Mesodermal cell (in vitro differentiated cells): ENCODE data around the gene HOXD3.
A peak's percentile ranks its signal among the peaks of the same experiment; 100 is the strongest.

ENCODE experiments used
- H3K27ac ChIP-seq: 2 replicates; pipeline ENCODE4 v1.7.0; 2013; ENCODE audit warnings: mild to moderate bottlenecking, low read depth, low read length, moderate library complexity; ENCODE audit not compliant: severe bottlenecking
- H3K36me3 ChIP-seq: 2 replicates; pipeline ENCODE4 v1.7.1; 2013; ENCODE audit warnings: mild to moderate bottlenecking, low read length, moderate library complexity; ENCODE audit not compliant: control insufficient read depth, insufficient read depth
- H3K4me1 ChIP-seq: one replicate; pipeline ENCODE4 v1.7.1; 2013; ENCODE audit warnings: mild to moderate bottlenecking, low read length; ENCODE audit not compliant: insufficient read depth, control insufficient read depth, poor library complexity, severe bottlenecking
- H3K4me3 ChIP-seq: 2 replicates; pipeline ENCODE4 v1.7.0; 2013; ENCODE audit warnings: low read length, control low read depth, mild to moderate bottlenecking; ENCODE audit not compliant: insufficient read depth, poor library complexity, severe bottlenecking; ENCODE audit errors: extremely low read depth
- H3K9me3 ChIP-seq: 2 replicates; pipeline ENCODE4 v1.7.1; 2013; ENCODE audit warnings: mild to moderate bottlenecking, low read length, moderate library complexity; ENCODE audit not compliant: control insufficient read depth
- WGBS, 2 experiments: methylation state at CpG; one replicate each; pipeline ENCODE4 v1.1.5; 2013; ENCODE audit warnings: missing lambda C conversion rate in 2 of 2; ENCODE audit not compliant: insufficient coverage in 2 of 2; 5-methylcytosine and 5-hydroxymethylcytosine counted together

Gene HOXD3

GRCh38 chr2:176162911-176163671, 6.0 kb downstream of the HOXD3 start:
- 1% methylated on average over 13 to 22 of the region's 29 CpGs for WGBS, 2 experiments
- H3K27ac ChIP-seq, result no peak overlapping the region
- no peak overlapping the region for H3K4me3 ChIP-seq
- H3K9me3 ChIP-seq, result no peaks in the 10 kb centered on the region
- no peaks in the 10 kb centered on the region for H3K36me3 ChIP-seq
- H3K4me1 ChIP-seq, result no peaks in the 10 kb centered on the region

- no peak overlapping the region for H3K27ac ChIP-seq
- H3K4me1 ChIP-seq, result no peaks in the 10 kb centered on the region
- no peaks in the 10 kb centered on the region for H3K9me3 ChIP-seq
- WGBS, 2 experiments, result 0 to 2% methylated on average over 4 to 5 of the region's 12 CpGs
- H3K4me3 ChIP-seq, result no peak overlapping the region
- H3K36me3 ChIP-seq, result no peaks in the 10 kb centered on the region
Observed at GRCh38 chr2:176163672-176164056, 6.6 kb downstream of the HOXD3 start.

- Histone ChIP-seq H3K4me3 (no peak overlapping the region), H3K4me1 (no peaks in the 10 kb centered on the region), H3K9me3 (no peaks in the 10 kb centered on the region), H3K36me3 (no peaks in the 10 kb centered on the region), H3K27ac (no peak overlapping the region)
- 8 to 9% methylated on average over 11 to 13 of the region's 13 CpGs for WGBS, 2 experiments
Observed at GRCh38 chr2:176164201-176164600, 7.1 kb downstream of the HOXD3 start.

GRCh38 chr2:176164611-176165369, 7.7 kb downstream of the HOXD3 start:
- Histone ChIP-seq H3K4me3 (no peak overlapping the region), H3K9me3 (no peaks in the 10 kb centered on the region), H3K27ac (peak overlapping the region; percentile 16), H3K36me3 (no peaks in the 10 kb centered on the region), H3K4me1 (no peaks in the 10 kb centered on the region)
- WGBS, 2 experiments, result 1% methylated on average over 38 to 42 of the region's 52 CpGs

- Histone ChIP-seq H3K4me3 (no peak overlapping the region), H3K4me1 (no peaks in the 10 kb centered on the region), H3K36me3 (no peaks in the 10 kb centered on the region), H3K9me3 (no peaks in the 10 kb centered on the region), H3K27ac (peak overlapping the region; percentile 16)
- WGBS, 2 experiments, result 3 to 4% methylated on average over 13 to 20 of the region's 26 CpGs
Observed at GRCh38 chr2:176165370-176166050, 8.4 kb downstream of the HOXD3 start.

- H3K9me3 ChIP-seq, result no peaks in the 10 kb centered on the region
- H3K36me3 ChIP-seq, result no peaks in the 10 kb centered on the region
- H3K4me3 ChIP-seq, result no peak overlapping the region
- no peaks in the 10 kb centered on the region for H3K4me1 ChIP-seq
- no peak overlapping the region for H3K27ac ChIP-seq
- 20% methylated on average over 1 of the region's 2 CpGs; no CpG with 5 or more reads in 1 of the 2 experiments for WGBS, 2 experiments
Observed at GRCh38 chr2:176166272-176166671, 9.2 kb downstream of the HOXD3 start.

- H3K36me3 ChIP-seq, result no peaks in the 10 kb centered on the region
- no peaks in the 10 kb centered on the region for H3K4me1 ChIP-seq
- no peak overlapping the region for H3K4me3 ChIP-seq
- H3K27ac ChIP-seq, result no peak overlapping the region
- no peaks in the 10 kb centered on the region for H3K9me3 ChIP-seq
- WGBS, 2 experiments, result no CpG with 5 or more reads among the region's 1 CpG
Observed at GRCh38 chr2:176167398-176167797, 10.3 kb downstream of the HOXD3 start.

- 40 to 77% methylated on average over 4 to 5 of the region's 5 CpGs for WGBS, 2 experiments
- Histone ChIP-seq H3K4me3 (no peak overlapping the region), H3K27ac (no peak overlapping the region), H3K4me1 (no peaks in the 10 kb centered on the region), H3K9me3 (no peaks in the 10 kb centered on the region), H3K36me3 (no peaks in the 10 kb centered on the region)
Observed at GRCh38 chr2:176169181-176169580, 12.1 kb downstream of the HOXD3 start.

- no peaks in the 10 kb centered on the region for H3K4me1 ChIP-seq
- H3K9me3 ChIP-seq, result no peaks in the 10 kb centered on the region
- no peak overlapping the region for H3K4me3 ChIP-seq
- WGBS, 2 experiments, result no CpG with 5 or more reads among the region's 2 CpGs
- no peaks in the 10 kb centered on the region for H3K36me3 ChIP-seq
- no peak overlapping the region for H3K27ac ChIP-seq
Observed at GRCh38 chr2:176169711-176170110, 12.6 kb downstream of the HOXD3 start.

- WGBS, 2 experiments, result no CpG with 5 or more reads among the region's 1 CpG
- no peak overlapping the region for H3K27ac ChIP-seq
- no peak overlapping the region for H3K4me3 ChIP-seq
- H3K4me1 ChIP-seq, result no peaks in the 10 kb centered on the region
- H3K9me3 ChIP-seq, result no peaks in the 10 kb centered on the region
- no peaks in the 10 kb centered on the region for H3K36me3 ChIP-seq
Observed at GRCh38 chr2:176170602-176171305, 13.6 kb downstream of the HOXD3 start.
